ENCODE results near the gene ARID3C.

The ARID3C gene

DNA sequence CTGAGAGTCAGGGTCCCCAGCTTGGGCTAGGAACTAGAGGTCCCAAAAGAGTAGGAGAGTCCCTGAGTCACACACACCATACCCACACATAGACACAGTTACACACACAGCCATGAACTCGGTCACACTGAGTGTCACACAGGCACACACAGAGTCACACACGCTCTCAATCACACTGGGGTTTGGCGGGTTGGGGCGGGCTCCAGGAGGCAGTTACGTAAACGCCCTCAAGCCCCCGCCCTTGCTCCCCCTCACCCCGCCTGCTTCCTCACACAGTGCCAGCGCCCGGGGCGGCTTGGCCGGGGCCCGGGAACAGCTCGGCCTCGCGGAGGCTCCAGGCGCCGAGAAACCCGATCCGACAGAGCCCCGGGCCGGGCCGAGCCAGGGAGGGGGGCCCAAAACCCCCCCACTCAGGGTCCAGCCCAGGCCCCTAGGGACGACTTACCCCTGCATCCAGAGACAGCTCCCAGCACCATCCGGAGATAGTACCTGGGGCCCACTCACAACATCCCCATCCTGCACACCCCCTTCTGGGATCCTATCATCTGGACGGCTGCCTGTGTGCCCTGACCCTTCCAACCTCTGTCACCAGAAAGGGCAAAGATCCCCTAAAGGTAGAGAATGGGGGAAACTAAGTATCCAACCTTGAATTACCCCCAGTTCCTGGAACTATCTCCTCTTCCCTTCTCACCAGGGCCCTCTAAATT, 35.8 kb downstream of the ARID3C start:
- peak; percentile 43 for DNase-seq

DNA sequence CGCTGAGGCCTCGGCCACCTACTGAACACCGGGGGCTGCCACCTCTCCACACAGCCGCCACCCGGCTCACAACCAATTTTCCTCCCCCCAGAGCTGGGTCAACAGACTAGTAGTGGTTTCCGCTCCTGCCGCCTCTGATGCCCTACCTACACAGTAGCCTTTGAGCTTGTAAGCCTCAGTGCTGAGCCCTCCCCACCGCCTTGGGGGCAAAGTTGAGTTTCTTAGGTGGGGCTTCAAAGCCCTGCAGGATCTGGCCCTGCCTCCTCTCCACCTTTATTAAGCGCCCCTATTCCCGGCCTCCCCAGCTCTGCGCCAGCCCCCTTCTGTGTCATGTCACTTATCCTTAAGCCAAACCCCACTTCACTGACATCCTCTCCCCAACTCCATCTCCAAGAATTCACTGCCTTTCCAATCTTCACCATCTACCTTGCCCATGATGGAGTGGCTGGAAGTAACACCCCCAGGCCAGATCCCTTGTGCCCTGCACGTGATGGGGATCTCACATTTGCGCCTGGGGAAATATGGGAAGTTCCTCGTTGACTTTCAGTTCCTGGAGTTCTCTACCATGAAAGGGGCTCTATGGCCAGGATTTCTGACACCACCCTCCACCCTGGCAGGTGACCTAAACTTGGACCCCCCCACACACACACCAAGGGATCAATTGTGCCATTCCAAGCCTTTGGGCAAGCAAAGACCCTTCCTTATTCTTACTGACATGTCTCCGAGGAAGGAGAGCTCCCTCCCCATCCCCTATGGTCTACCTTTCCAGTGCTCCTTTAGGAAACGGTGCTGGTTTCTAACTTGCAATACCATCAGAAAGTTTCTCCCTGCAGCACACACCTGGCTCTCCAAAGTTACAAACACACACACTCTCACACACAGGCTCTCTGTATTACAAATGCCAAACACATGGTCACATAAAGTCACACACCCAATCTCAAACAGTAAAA, 36.7 kb downstream of the ARID3C start:
- DNase-seq, result no peak

GRCh38 chr9:34591248-34591916, 37.5 kb downstream of the ARID3C start:
- peak; percentile 50 for DNase-seq

DNA sequence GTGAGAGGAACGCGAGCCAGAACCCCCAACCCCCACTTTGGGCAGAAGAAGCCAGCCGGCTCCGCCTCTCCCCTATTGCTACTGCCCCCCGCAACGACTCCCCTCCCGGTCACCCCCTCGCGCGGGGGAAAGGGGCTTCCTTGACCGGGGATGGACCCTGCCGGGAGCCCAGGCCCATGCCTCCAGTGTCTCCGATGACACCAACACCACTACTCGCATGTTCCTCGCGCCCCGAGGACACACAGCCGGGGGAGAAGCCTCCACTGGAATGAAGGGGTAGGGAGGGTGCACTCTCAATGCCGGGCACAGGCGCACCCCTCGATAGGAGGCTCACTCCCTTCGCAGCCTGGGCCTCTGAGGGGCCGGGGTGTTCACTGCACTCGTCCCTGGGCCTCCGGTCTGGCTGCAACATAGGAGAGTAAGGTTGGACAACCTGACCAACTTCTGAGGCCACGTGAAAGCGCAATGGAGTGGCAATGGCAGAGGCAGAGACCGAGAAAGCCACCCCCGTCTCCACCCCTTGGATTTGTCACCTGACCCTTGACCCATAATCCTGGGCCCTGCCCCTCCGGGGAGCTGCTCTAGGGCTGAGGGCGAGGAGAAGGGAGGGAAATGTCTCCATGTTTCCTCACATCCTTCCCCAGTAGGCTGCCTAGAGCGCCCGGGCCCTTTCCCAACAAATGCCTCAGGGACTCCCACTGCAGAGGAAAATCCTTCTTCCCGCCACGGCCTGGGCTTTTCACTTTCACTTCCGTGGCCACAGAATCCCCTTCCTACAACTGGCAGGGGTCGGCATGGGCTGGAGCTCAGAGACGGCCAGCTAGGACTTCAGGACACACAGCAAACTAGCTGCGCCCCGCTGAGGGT, 38.3 kb downstream of the ARID3C start:
- DNase-seq, result no peak

- peak; percentile 23 for DNase-seq
These were observed 39.1 kb downstream of the ARID3C start, which contains the start of gene CNTFR for GRCh38 chr9:34589636-34590380. CNTFR (minus strand) TSS chr9:34589724; CDS start chr9:34568981, 20,743 bp downstream.

DNA sequence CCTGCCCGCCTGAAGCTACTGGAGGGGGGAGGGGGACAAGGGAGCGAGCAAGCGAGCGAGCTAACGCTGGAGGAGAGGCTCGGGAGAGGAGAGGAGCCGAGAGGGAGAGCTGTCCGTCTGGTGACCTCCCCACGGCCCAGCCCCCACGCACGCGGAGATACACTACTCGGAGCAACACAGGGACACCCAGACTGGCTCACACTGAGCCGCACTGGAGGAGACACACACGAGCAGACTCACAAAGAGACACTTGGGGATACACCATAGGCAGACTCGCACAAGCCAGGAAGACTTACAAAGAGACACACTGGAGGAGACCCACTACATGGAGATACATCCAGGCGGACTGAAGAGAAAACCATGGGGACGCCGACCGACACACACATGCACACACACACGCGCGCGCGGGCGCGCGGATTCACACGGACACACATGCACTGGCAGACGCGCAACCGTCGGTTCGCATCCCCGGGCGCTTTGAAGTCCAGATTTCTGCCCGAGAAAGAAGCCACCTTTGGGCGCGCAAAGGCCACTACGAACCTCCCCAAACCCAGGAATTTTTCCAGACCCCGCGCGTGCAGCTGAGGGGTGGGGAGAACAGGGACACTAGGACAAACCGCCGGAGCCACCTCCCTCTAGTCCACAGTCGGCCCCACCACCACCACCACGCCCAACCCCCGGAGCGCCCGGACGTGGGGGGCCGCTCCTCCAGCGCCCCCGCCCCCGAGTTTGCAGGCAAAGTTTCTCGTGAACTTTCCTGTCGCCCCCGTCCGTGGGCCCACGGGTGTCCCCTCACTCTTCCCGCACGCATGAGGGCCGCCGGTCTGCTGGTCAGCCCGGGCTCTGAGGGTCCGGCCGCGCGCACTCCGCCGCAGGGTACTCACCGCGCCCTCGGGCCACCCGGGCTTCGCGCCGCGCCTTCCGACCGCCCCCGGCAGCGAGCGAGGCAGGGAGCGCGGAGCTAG, 39.9 kb downstream of the ARID3C start:
- DNase-seq, result no peak

- no peak for DNase-seq
These were observed 41.6 kb downstream of the ARID3C start for GRCh38 chr9:34587271-34587670.

- DNase-seq, result no peak
These were observed 42.8 kb downstream of the ARID3C start for GRCh38 chr9:34585946-34586669.

- DNase-seq, result no peak
These were observed 43.9 kb downstream of the ARID3C start for GRCh38 chr9:34584970-34585369.

GRCh38 chr9:34582787-34583186, 46.1 kb downstream of the ARID3C start:
- DNase-seq, result no peak

DNA sequence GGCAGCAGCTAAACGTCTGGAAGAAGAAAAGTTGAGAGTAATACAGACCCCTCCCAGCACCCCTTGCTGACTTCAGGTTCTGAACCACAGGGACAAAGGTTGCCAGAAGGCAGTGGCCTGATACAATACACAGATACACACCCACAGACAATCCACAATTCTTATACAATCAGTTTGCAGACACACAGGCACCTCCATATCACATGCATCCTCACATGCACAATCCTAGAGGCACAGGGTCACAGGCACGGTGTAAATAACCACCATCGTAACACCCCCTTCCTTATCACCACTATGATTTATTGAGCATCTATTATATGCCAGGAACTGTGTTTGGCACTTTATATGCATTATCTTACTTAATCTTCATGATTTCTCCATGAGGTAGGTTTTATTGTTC, 47.5 kb downstream of the ARID3C start:
- DNase-seq, result no peak

DNA sequence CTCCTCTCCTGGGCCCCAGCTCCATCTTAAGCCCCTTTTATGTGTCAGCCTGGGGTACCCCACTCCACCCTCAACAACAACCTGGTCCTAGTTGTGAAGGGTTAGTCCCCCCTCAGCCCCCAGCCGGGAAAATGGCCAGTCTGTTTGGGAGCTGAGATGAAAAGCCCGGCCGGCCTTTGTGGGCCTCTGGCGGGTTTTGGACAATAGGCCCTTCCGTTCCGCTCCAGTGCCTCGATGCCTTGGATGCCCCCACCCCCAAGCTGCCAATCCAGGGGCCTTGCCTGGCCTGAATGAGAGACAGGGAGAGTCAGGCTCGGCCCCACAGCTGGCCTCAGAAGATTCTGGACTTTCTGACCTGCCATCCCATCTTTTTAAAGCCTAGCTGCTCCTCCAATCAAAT, 48.5 kb downstream of the ARID3C start:
- no peak for DNase-seq

- no peak for DNase-seq
These were observed 49.1 kb downstream of the ARID3C start for GRCh38 chr9:34579808-34580163.

GRCh38 chr9:34579104-34579807, 49.6 kb downstream of the ARID3C start:
- DNase-seq, result no peak

DNA sequence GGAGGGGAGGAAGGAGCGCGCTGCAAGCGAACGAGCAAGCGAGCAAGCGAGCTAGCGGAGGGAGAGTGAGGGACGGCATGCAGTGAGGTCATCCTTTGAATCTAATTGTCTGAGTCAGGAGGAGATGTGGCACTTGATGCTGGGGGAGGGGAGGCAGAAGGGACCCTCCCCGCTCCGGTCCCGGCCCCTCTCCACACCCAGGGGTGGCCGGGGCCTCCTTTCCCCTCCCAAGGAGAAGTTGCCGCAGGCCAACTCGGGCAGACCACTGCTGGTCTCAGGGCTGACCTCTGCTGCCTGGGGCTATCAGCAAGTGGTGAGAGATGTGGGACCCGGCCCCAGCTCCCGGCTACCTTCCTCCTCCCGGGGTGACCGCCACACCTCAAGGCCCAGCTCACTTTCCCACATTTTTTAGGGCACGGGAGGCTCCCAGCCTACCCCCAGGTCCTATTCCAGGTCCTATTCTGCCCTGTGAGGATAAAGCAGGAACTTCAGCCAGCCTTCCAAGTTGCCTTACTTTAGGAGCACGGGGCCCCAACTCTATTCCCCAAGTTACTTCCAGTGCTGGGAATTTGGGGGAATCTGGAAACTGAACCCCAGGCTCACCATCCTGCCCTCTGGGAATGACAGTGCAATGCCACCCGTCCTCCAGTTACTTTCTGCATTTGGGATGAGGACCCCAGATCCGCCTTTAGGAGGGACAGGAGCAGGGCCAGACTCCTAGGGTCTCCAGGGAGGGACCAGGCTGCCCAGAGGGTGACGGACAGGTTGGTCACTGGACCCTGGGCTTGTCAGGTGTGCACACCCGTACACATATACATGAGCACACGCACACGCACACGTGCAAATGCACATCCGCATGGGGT, 50.4 kb downstream of the ARID3C start:
- DNase-seq, result no peak

- no peak for DNase-seq
These were observed 51.2 kb downstream of the ARID3C start for GRCh38 chr9:34577400-34578240.
